ENCODE results near the gene TNS3. TPM values are rescaled to one million over a fixed set of nuclear protein-coding genes. Genes with fewer than 3 reads are reported as not detected.

The TNS3 gene
- total RNA-seq, 4 donors from 2014 or later: 34.6 to 52.5 (median 48.6) TPM

DNA sequence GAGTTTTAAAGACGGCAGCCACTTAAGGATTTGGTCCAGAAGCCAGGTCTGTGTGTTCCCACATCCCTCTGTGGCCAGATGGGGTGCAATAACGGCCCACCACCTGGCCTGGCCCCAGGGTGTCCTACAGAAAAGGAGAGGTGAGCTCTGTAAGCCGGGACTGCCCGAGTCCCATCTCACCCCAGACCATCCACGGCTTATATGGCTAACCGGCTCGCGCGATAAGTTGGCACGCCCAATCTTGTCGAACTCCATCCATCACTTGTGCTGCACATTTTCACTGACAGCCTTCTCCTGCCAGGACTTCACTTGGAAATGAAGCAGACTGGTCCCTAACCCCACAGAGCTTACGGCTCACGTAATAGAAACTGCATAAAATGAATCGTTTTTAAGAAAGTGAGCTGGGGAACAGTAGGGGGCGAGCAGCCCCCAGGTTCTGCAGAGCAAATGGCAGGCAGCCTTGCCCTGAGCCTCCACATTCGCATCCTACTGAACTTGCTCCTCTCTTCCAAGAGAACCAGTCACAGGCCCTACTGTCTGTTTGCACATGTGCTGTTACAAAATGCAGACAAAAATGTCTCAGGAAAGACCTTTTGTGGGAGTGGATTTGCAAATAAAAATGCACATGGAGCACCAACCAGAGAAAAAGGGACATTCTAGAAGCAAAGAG lies 98.2 kb downstream of the TNS3 start:
- TF ChIP-seq POLR2AphosphoS5 (IDR thresholded peaks at IDR 0.05): no peak
- TF ChIP-seq, protein P1, sequence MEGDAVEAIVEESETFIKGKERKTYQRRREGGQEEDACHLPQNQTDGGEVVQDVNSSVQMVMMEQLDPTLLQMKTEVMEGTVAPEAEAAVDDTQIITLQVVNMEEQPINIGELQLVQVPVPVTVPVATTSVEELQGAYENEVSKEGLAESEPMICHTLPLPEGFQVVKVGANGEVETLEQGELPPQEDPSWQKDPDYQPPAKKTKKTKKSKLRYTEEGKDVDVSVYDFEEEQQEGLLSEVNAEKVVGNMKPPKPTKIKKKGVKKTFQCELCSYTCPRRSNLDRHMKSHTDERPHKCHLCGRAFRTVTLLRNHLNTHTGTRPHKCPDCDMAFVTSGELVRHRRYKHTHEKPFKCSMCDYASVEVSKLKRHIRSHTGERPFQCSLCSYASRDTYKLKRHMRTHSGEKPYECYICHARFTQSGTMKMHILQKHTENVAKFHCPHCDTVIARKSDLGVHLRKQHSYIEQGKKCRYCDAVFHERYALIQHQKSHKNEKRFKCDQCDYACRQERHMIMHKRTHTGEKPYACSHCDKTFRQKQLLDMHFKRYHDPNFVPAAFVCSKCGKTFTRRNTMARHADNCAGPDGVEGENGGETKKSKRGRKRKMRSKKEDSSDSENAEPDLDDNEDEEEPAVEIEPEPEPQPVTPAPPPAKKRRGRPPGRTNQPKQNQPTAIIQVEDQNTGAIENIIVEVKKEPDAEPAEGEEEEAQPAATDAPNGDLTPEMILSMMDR (IDR thresholded peaks at IDR 0.05): peak in 1 of 3 experiments; percentile 21
- TF ChIP-seq EP300 (IDR thresholded peaks at IDR 0.05): no peak
- DNase-seq (ENCODE audit: extremely low spot score): no peak
- no peaks in the 10 kb centered on the region for H3K36me3 ChIP-seq
- no peaks in the 10 kb centered on the region for H3K9me3 ChIP-seq
- H3K4me3 ChIP-seq: no peak overlapping the region
- no peak overlapping the region for H3K27ac ChIP-seq (replicated peaks in 1 of 4)
- peaks cover 56 to 85% (median 66%) of the 10 kb centered on the region in 4 donors for H3K4me1 ChIP-seq
- H3K27me3 ChIP-seq: no peaks in the 10 kb centered on the region
- 92% methylated on average over 15 of the region's 16 CpGs for WGBS
- intact Hi-C loops (cut with DNase I): no loop called here

DNA sequence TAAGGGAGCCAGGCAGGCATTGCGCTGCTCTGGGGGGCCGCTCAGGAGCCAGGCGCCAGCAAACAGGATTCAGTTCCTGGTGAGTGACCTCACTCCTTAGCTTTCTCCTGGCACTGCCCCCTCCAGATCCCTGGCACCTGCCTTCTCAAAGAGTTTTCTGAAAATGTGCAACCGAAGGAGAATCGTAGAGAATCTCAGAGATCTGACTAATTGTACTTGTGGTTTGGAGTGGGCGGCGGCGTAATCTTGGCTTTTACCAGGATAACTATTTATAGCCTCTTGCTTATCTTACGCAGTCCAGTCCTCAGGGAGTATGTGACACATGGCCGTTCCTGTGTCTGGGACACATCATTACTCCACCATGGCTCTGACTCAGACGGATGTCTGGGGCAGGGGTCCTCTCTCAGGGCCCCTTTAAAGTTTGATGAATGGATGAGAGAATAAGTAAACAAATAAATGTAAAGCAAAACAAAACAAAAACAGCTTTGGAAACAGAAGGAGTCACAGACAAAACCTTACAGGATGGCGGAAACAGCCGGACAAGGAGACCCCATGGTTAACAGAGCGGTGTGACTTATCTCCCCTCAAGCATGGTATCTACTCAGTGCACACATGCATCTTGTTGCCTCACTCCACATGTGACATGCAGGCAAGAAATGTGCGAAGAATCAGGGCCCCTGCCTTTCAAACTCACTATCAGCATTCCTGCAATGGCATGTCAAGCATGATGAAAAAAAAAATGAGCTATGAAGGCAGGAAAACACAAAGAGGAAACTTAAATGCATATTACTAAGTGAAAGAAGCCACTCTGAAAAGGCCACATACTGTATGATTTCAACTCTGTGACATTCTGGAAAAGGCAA lies 99.7 kb downstream of the TNS3 start:
- Histone ChIP-seq H3K27me3 (no peaks in the 10 kb centered on the region), H3K27ac (replicated peaks in 1 of 4) (peak overlapping the region; percentile 39 to 57 (median 52)), H3K9me3 (no peaks in the 10 kb centered on the region), H3K36me3 (no peaks in the 10 kb centered on the region), H3K4me3 (no peak overlapping the region), H3K4me1 (peaks cover 62 to 82% (median 73%) of the 10 kb centered on the region in 4 donors)
- intact Hi-C loops (cut with DNase I): no loop called here
- TF ChIP-seq, protein P1 (IDR thresholded peaks at IDR 0.05): no peak
- TF ChIP-seq EP300 (IDR thresholded peaks at IDR 0.05) (no peak), POLR2AphosphoS5 (IDR thresholded peaks at IDR 0.05) (peak in 1 of 2 donors; percentile 21), POLR2A (IDR thresholded peaks at IDR 0.05; ENCODE audit: low read depth) (no peak)
- 31% methylated on average over 15 of the region's 15 CpGs for WGBS
- DNase-seq (ENCODE audit: extremely low spot score): no peak

DNA sequence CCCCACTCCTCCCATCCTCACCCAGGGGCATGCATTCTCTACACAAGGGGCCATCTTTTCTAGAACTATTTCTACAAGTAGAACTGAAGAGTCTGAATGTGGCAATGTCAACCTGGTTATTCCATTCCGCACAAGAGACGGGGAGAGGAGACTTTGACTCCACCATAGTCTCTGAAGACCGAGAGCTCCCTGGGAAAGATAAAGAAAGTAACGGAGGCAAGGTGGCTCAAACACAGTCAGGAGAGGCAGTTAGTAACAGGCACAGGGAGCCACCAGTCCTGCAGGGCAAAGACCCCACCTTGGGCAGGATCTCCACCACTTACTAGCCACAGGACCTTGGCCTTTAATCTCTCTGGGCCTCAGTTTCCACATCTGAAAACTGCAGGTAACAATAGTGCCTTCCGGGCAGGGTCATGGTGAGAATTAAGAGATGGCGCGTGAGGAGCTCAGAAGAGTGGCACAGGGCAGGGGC lies 100.3 kb downstream of the TNS3 start:
- Histone ChIP-seq H3K9me3 (no peaks in the 10 kb centered on the region), H3K27ac (replicated peaks in 1 of 4) (peak overlapping the region; percentile 39 to 57 (median 52)), H3K36me3 (no peaks in the 10 kb centered on the region), H3K27me3 (no peaks in the 10 kb centered on the region), H3K4me1 (peaks cover 66 to 86% (median 74%) of the 10 kb centered on the region in 4 donors), H3K4me3 (no peak overlapping the region)
- no peak for DNase-seq (ENCODE audit: extremely low spot score)
- 92% methylated on average over 7 of the region's 7 CpGs for WGBS
- no peak for TF ChIP-seq POLR2A (IDR thresholded peaks at IDR 0.05; ENCODE audit: low read depth)
- no peak for TF ChIP-seq EP300 (IDR thresholded peaks at IDR 0.05)
- TF ChIP-seq, protein P1 (IDR thresholded peaks at IDR 0.05): no peak
- no peak for TF ChIP-seq POLR2AphosphoS5 (IDR thresholded peaks at IDR 0.05)
- intact Hi-C loops (cut with DNase I): no loop called here

DNA sequence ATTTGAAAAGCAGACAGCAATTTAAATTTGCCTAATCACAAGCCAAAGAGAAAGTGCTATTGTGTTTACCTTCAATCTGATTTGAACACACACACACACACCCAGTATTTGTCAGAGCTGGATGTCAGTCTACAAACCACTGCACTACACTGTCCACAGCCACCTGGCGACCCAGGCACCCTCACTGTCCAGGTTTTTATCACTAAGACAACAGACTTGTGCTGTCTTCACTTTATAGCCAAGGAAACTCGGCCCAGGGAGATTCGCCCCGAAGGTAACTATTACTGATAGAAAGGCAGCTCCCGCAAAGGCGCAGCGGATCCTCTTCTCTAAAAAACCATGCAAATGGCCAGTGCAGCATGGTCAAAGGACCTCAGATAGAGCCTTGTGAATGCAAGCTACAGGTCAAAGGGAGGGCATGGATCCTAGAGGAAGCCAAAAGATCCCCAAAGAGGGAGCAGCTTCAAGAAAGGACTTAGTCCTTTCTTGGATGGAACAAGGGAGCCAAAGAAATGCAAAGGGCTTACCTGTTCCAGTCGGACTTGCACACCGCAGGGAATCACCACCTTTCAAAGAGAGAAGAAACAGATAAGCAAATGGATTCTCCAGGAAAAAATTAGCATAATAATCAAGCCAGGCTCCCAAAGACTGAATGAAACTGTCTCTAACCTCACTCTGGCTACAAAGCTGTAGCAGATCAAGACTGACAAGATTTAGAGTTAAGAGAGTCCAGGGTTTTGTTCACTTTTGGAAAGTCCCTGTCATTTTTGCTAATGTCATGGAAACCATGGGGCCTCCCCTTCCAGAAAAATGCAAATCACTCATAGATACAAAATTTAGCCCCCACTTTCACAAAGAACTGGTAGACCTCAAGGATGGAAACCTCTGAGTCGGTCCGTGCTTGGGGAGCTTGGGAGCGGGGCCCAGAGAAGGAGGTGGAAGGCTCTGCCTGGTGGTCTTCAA lies 101.1 kb downstream of the TNS3 start:
- Histone ChIP-seq H3K4me3 (no peak overlapping the region), H3K9me3 (no peaks in the 10 kb centered on the region), H3K36me3 (no peaks in the 10 kb centered on the region), H3K4me1 (peaks cover 71 to 90% (median 76%) of the 10 kb centered on the region in 4 donors), H3K27me3 (no peaks in the 10 kb centered on the region), H3K27ac (replicated peaks in 1 of 4) (peak overlapping the region in 1 of 4 donors; percentile 57)
- TF ChIP-seq POLR2AphosphoS5 (IDR thresholded peaks at IDR 0.05): no peak
- WGBS: 94% methylated on average over 12 of the region's 12 CpGs
- DNase-seq (ENCODE audit: extremely low spot score): no peak
- intact Hi-C loops (cut with DNase I): no loop called here
